Mesenchymal stem cell (in vitro differentiated cells and primary cell): ENCODE data around the gene ASAP2.

Experiments
- DNase-seq: peaks from one replicate; pipeline ENCODE4 v3.0.0-alpha.2; 2013
- H2AFZ ChIP-seq: one replicate; pipeline ENCODE4 v1.6.1; 2013; ENCODE audit warnings: low read depth, mild to moderate bottlenecking, control low read depth, inconsistent platforms, low read length, moderate library complexity
- H2AK5ac ChIP-seq: 2 replicates; pipeline ENCODE4 v1.6.1; 2013; ENCODE audit warnings: low read length, moderate library complexity, mild to moderate bottlenecking, inconsistent platforms; ENCODE audit not compliant: severe bottlenecking
- H2BK120ac ChIP-seq: one replicate; pipeline ENCODE4 v1.6.1; 2013; ENCODE audit warnings: low read depth, mild to moderate bottlenecking, inconsistent platforms, low read length, moderate library complexity
- H2BK12ac ChIP-seq, 2 experiments: one replicate each; pipeline ENCODE4 v1.6.1; 2013; ENCODE audit warnings: inconsistent platforms in 2 of 2, low read length in 2 of 2, mild to moderate bottlenecking in 2 of 2, moderate library complexity in 2 of 2, control low read depth in 1 of 2
- H2BK15ac ChIP-seq: one replicate; pipeline ENCODE4 v1.6.1; 2013; ENCODE audit warnings: mild to moderate bottlenecking, low read depth, inconsistent platforms; ENCODE audit not compliant: poor library complexity, severe bottlenecking
- H2BK5ac ChIP-seq: 2 replicates; pipeline ENCODE4 v1.6.1; 2013; ENCODE audit warnings: low read depth, mild to moderate bottlenecking, low read length, control low read depth, inconsistent platforms; ENCODE audit not compliant: poor library complexity, severe bottlenecking
- H3K14ac ChIP-seq, 2 experiments: one replicate each; pipeline ENCODE4 v1.6.1; 2013; ENCODE audit warnings: inconsistent platforms in 2 of 2, low read length in 2 of 2, control low read depth in 1 of 2, mild to moderate bottlenecking in 1 of 2, moderate library complexity in 1 of 2
- H3K18ac ChIP-seq, 2 experiments: one replicate each; pipeline ENCODE4 v1.6.1; 2013; ENCODE audit warnings: inconsistent platforms in 2 of 2, low read length in 2 of 2, control low read depth in 1 of 2, low read depth in 1 of 2, mild to moderate bottlenecking in 1 of 2
- H3K23ac ChIP-seq, 2 experiments: one replicate each; pipeline ENCODE4 v1.6.1; 2013; ENCODE audit warnings: inconsistent platforms in 2 of 2, low read length in 2 of 2, mild to moderate bottlenecking in 2 of 2, moderate library complexity in 2 of 2, control low read depth in 1 of 2
- H3K27ac ChIP-seq: 2 replicates; pipeline ENCODE4 v1.5.1; 2013; ENCODE audit warnings: mild to moderate bottlenecking, moderate library complexity, low read length, control low read depth, inconsistent platforms; ENCODE audit not compliant: poor library complexity, severe bottlenecking
- H3K27me3 ChIP-seq, 2 experiments: 2 replicates each; pipeline versions ENCODE4 v1.6.1 to v1.7.0; 2013; ENCODE audit warnings: low read length in 2 of 2, mild to moderate bottlenecking in 2 of 2, moderate library complexity in 2 of 2, control low read depth in 1 of 2, inconsistent platforms in 1 of 2; ENCODE audit not compliant: control insufficient read depth in 1 of 2, insufficient read depth in 1 of 2
- H3K36me3 ChIP-seq, 2 experiments: 2 replicates each; pipeline versions ENCODE4 v1.6.1 to v1.7.0; 2013; ENCODE audit warnings: low read length in 2 of 2, control low read depth in 1 of 2, inconsistent platforms in 1 of 2, low read depth in 1 of 2, mild to moderate bottlenecking in 1 of 2; ENCODE audit not compliant: insufficient read depth in 2 of 2, control insufficient read depth in 1 of 2
- H3K4ac ChIP-seq, 2 experiments: one replicate each; pipeline ENCODE4 v1.6.1; 2013; ENCODE audit warnings: inconsistent platforms in 2 of 2, low read length in 2 of 2, mild to moderate bottlenecking in 2 of 2, moderate library complexity in 2 of 2, control low read depth in 1 of 2, low read depth in 1 of 2
- H3K4me1 ChIP-seq: 2 replicates; pipeline ENCODE4 v1.6.1; 2013; ENCODE audit warnings: low read depth, low read length, control low read depth; ENCODE audit not compliant: control insufficient read depth, insufficient read depth
- H3K4me2 ChIP-seq: 2 replicates; pipeline ENCODE4 v1.6.1; 2013; ENCODE audit warnings: low read length, mild to moderate bottlenecking, inconsistent platforms; ENCODE audit not compliant: poor library complexity, severe bottlenecking
- H3K4me3 ChIP-seq, 2 experiments: 2 replicates each; pipeline versions ENCODE4 v1.5.1 to v1.7.0; 2013; ENCODE audit warnings: low read length in 2 of 2, mild to moderate bottlenecking in 2 of 2, control low read depth in 1 of 2, low read depth in 1 of 2; ENCODE audit not compliant: insufficient read depth in 1 of 2
- H3K79me1 ChIP-seq: replicated peaks from 2 replicates; pipeline ENCODE4 v1.6.1; 2013; ENCODE audit warnings: mild to moderate bottlenecking, control low read depth, low read length, inconsistent platforms; ENCODE audit not compliant: poor library complexity, severe bottlenecking
- H3K9ac ChIP-seq: 2 replicates; pipeline ENCODE4 v1.7.0; 2013; ENCODE audit warnings: mild to moderate bottlenecking, low read length, moderate library complexity
- H3K9me3 ChIP-seq: 2 replicates; pipeline ENCODE4 v1.7.0; 2013; ENCODE audit warnings: mild to moderate bottlenecking, low read length; ENCODE audit not compliant: control insufficient read depth
- H4K8ac ChIP-seq: one replicate; pipeline ENCODE4 v1.6.1; 2013; ENCODE audit warnings: inconsistent platforms, mild to moderate bottlenecking, low read length, moderate library complexity
- H4K91ac ChIP-seq: one replicate; pipeline ENCODE4 v1.6.1; 2013; ENCODE audit warnings: mild to moderate bottlenecking, low read length, inconsistent platforms
- WGBS: methylation state at CpG from one replicate; pipeline ENCODE4 v1.1.7; 2013; ENCODE audit warnings: mixed read lengths; 5-methylcytosine and 5-hydroxymethylcytosine counted together

ASAP2 gene

DNA sequence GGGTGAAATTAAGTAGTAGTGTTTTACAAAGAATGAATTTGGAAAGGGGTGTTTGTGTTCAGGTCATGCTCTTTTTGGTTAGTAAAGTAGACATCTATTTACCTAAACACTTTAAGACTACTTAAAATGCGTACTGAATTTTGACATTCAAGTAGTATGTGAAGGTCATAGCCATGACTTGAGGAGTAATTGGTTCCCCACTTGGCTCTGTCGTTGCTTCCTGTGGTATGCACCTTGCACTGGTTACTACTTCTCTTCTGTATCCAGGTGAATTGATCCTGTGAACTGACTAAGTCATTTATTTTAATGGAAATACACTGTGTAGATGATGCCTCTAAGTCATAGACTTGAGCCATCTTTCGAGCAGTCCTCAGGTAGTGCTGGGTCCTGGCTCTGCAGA is 118.8 kb downstream of the ASAP2 start:
- 87% methylated on average over 3 of the region's 3 CpGs for WGBS
- Histone ChIP-seq H3K79me1 (peaks cover 29% of the 10 kb centered on the region), H3K4ac (peak overlapping the region in 1 of 2 experiments; percentile 60), H3K23ac (no peak overlapping the region), H3K4me1 (peaks cover 3% of the 10 kb centered on the region), H2BK15ac (no peak overlapping the region), H3K27me3 (no peaks in the 10 kb centered on the region), H4K8ac (no peak overlapping the region), H2BK5ac (no peak overlapping the region), H3K9me3 (no peaks in the 10 kb centered on the region), H2AK5ac (no peak overlapping the region), H3K27ac (no peak overlapping the region), H4K91ac (no peak overlapping the region), H3K4me2 (no peak overlapping the region), H2BK12ac (no peak overlapping the region), H2AFZ (no peak overlapping the region), H3K9ac (no peak overlapping the region), H3K14ac (no peak overlapping the region), H3K18ac (peak overlapping the region in 1 of 2 experiments; percentile 21), H3K36me3 (peaks cover 26 to 87% of the 10 kb centered on the region in 2 experiments), H2BK120ac (no peak overlapping the region), H3K4me3 (no peak overlapping the region)
- DNase-seq = no peak

DNA sequence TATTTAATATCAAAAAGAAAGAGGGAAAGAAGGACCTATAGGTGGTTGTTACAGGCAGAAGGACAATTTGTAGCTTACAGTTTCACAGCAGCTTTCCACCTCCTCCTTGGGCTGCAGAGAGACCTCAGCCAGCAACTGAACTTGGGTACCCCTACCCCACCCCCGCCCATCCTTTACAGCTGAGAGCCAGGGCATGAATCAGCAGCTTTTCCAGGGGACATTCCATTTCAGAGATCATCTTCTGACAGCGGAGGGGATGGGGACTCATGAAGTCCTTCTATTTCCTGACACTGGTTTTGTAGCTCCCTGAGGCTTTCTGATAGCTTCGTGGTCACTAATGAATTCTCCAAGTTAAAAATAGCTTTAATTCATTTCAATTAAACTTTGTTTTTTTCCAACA is 120.4 kb downstream of the ASAP2 start:
- Histone ChIP-seq H2AFZ (no peak overlapping the region), H3K9me3 (no peaks in the 10 kb centered on the region), H2AK5ac (no peak overlapping the region), H3K79me1 (peaks cover 26% of the 10 kb centered on the region), H2BK12ac (peak overlapping the region in 1 of 2 experiments; percentile 26), H2BK15ac (no peak overlapping the region), H3K4me3 (no peak overlapping the region), H3K18ac (peak overlapping the region in 1 of 2 experiments; percentile 59), H3K4me2 (no peak overlapping the region), H3K36me3 (peaks cover 30 to 80% of the 10 kb centered on the region in 2 experiments), H3K4ac (no peak overlapping the region), H3K9ac (no peak overlapping the region), H4K91ac (no peak overlapping the region), H2BK120ac (no peak overlapping the region), H2BK5ac (no peak overlapping the region), H3K27me3 (no peaks in the 10 kb centered on the region), H3K27ac (no peak overlapping the region), H3K4me1 (peaks cover 5% of the 10 kb centered on the region), H3K14ac (no peak overlapping the region), H4K8ac (no peak overlapping the region), H3K23ac (no peak overlapping the region)
- WGBS = 15% methylated on average over 2 of the region's 3 CpGs
- peak; percentile 60 for DNase-seq

DNA sequence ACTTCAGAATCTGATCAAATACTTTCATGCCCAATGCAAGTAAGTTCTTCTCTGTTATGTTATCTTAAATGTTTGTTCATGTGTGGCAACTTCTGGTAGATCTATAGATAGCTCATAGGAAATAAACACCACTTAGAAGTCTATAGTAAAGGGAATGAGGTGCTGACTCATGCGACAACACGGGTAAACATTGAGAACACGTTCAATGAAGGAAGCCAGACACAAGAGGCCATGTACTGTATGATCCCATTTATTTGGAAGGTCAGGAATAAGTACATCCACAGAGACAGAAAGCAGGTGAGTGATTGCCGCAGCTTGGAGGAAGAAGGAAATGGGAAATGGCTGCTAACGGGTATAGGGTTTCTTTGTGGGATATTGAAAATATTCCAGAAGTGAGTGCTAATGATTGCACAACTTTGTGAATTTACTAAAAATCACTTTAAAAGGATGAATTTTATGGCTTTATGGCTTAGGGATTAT is 121.3 kb downstream of the ASAP2 start:
- no peak overlapping the region for H2BK15ac ChIP-seq
- no peak overlapping the region for H3K4me3 ChIP-seq
- H3K14ac ChIP-seq = no peak overlapping the region
- no peaks in the 10 kb centered on the region for H3K9me3 ChIP-seq
- no peak overlapping the region for H2BK120ac ChIP-seq
- no peak overlapping the region for H3K27ac ChIP-seq
- peak; percentile 93 for DNase-seq
- no peak overlapping the region for H3K4ac ChIP-seq
- no peak overlapping the region for H4K8ac ChIP-seq
- no peak overlapping the region for H2BK5ac ChIP-seq
- peaks cover 21% of the 10 kb centered on the region for H3K79me1 ChIP-seq
- H3K4me1 ChIP-seq = peaks cover 5% of the 10 kb centered on the region
- H2AFZ ChIP-seq = no peak overlapping the region
- H3K36me3 ChIP-seq = peaks cover 32 to 79% of the 10 kb centered on the region in 2 experiments
- no peak overlapping the region for H3K18ac ChIP-seq
- H3K4me2 ChIP-seq = no peak overlapping the region
- WGBS = 3% methylated on average over 5 of the region's 5 CpGs
- no peak overlapping the region for H2AK5ac ChIP-seq
- no peak overlapping the region for H2BK12ac ChIP-seq
- no peak overlapping the region for H3K9ac ChIP-seq
- no peak overlapping the region for H4K91ac ChIP-seq
- H3K27me3 ChIP-seq = no peaks in the 10 kb centered on the region
- no peak overlapping the region for H3K23ac ChIP-seq

DNA sequence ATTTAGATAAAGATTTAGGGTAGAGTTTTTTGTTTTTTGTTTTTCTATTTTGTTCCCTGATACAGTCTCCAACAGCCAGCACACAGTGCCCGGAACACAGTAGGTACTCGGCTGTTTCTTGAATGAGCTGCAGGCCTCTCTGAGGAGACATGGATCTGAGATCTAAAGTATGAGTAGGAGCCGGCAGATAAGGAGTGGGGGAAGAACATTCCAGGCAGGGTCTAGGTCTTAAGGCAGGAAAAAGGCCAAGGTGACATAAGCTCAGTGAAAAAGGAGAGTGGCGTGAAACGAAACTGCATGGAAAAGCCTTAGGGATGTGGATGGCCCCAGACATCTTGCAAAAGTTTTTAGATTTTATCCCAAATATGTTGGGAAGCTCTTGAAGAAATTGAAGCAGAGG is 122.3 kb downstream of the ASAP2 start:
- Histone ChIP-seq H4K91ac (peak overlapping the region; percentile 84), H2BK12ac (peak overlapping the region; percentile 67 to 93)

More for the DNA sequence above, 122.3 kb downstream of the ASAP2 start:
- Histone ChIP-seq H3K9me3 (no peaks in the 10 kb centered on the region), H3K23ac (no peak overlapping the region), H3K36me3 (peaks cover 24 to 70% of the 10 kb centered on the region in 2 experiments), H3K4me1 (peaks cover 5% of the 10 kb centered on the region), H3K27me3 (no peaks in the 10 kb centered on the region), H3K18ac (peak overlapping the region; percentile 92 to 94), H3K4me3 (no peak overlapping the region), H4K8ac (peak overlapping the region; percentile 35), H3K79me1 (peaks cover 16% of the 10 kb centered on the region), H3K4ac (peak overlapping the region; percentile 44 to 71), H2BK15ac (no peak overlapping the region), H3K14ac (peak overlapping the region in 1 of 2 experiments; percentile 93), H3K4me2 (no peak overlapping the region), H3K27ac (no peak overlapping the region), H2AFZ (no peak overlapping the region), H2BK120ac (peak overlapping the region; percentile 45), H2AK5ac (no peak overlapping the region), H3K9ac (no peak overlapping the region), H2BK5ac (no peak overlapping the region)
- 75% methylated on average over 5 of the region's 5 CpGs for WGBS
- no peak for DNase-seq
